Right cardiac atrium (tissue), 5 donors: ENCODE data around the gene TNS3. TPM values are rescaled to one million over a fixed set of nuclear protein-coding genes. Genes with fewer than 3 reads are reported as not detected.

Source experiments
- ATAC-seq, 2 donors: fragments of 200-7000 bp; cut with Tn5 transposase; one replicate each; pipeline versions ENCODE4 v1.8.0 to v1.9.1; 2020; ENCODE audit warnings: moderate library complexity in 2 of 2, mild to moderate bottlenecking in 1 of 2
- DNase-seq, 3 donors: peaks; one replicate each; pipeline ENCODE4 v3.0.0-alpha.2; 2020
- H3K27ac ChIP-seq: one replicate; pipeline ENCODE4 v1.5.1; 2013; ENCODE audit warnings: mild to moderate bottlenecking, low read length, control low read depth, moderate library complexity
- H3K27me3 ChIP-seq: one replicate; pipeline ENCODE4 v1.6.1; 2013; ENCODE audit not compliant: control insufficient read depth, insufficient read depth
- H3K4me1 ChIP-seq: one replicate; pipeline ENCODE4 v1.6.1; 2013; ENCODE audit warnings: low read length; ENCODE audit not compliant: control insufficient read depth, insufficient read depth
- H3K4me3 ChIP-seq: one replicate; pipeline ENCODE4 v1.5.1; 2013; ENCODE audit warnings: low read length, control low read depth
- H3K9me3 ChIP-seq: one replicate; pipeline ENCODE4 v1.6.1; 2013; ENCODE audit warnings: low read length; ENCODE audit not compliant: control insufficient read depth
- WGBS: extraction: QIAGEN DNeasy Blood & Tissue Kit; methylation state at CpG from one replicate; pipeline ENCODE4 v1.1.7; 2013; 5-methylcytosine and 5-hydroxymethylcytosine counted together
- intact Hi-C, 4 donors: fragments of 100-400 bp; cut with DNase I; formaldehyde crosslinking; loops; one replicate each; pipeline versions ENCODE4 v1.11.0 to v1.14.0; 2022 to 2023
- polyA plus RNA-seq: library from polyadenylated mRNA; stranded (reverse); fragments of 200-250 nt; gene quantifications from one replicate; pipeline ENCODE4 v1.2.3, GENCODE V29; 2013
- total RNA-seq, 4 donors: library from RNA; stranded (reverse); fragmentation: NEBNext Ultra II Directional; extraction: Animal tissue kit (Norgen Biotek cat#: 25700); gene quantifications; one replicate each; pipeline ENCODE4 v1.2.1, GENCODE V29; 2021
- donor health status: healthy with polysubstance abuse.
- donor health status: DM: no; HTN: yes; CAD: no.
- donor health status: DM: no; HTN: no; CAD: no.
- donor health status: DM: no; HTN: yes; CAD: no; lungs with severe emphysema.
- donor health status: DM: yes; HTN: yes; CAD: no.

The TNS3 gene
- total and polyA plus RNA-seq, 5 donors: 19.7 to 48.3 (median 40.4) TPM

DNA sequence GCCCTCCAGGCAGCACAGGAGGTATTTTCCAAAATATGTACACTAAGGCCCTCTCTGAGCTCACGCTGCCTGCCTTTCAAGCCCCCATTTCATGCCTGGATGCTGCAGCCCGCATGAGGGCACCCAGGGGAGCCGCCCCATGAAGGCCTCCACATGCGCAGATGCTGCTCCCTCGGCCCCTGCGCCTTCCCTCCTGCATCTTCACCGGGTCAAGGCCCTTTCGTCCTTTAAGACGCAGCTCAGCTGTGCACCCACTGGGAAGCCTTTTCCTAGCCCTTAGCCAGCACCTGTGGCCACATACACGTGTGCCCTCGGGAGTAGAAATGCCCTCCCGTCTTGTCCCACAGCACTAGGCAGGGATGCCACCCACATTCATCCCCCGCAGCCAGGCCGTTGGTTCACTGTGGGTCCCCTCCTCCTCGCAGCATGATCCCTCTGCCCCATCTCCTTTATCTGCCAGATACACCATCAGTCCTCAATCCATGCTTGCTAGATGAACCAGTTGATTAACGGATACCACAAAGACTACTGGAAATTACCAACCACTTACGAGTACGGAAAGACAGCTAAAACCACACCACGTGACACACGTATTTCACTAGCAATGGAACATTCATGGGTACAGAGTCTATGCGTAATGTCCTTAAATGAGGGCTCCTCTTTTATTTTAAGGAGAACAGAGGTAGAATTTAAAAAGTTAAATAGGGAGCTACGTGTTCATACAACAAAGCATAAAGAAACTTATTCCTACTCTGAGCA lies 278.0 kb downstream of the TNS3 start:
- Histone ChIP-seq H3K4me3 (no peak overlapping the region), H3K9me3 (no peaks in the 10 kb centered on the region), H3K27me3 (no peaks in the 10 kb centered on the region), H3K27ac (no peak overlapping the region), H3K4me1 (peaks cover 2% of the 10 kb centered on the region)
- ATAC-seq (no peak), DNase-seq (no peak)
- intact Hi-C loops: no loop called here
- 84% methylated on average over 22 of the region's 22 CpGs for WGBS

DNA sequence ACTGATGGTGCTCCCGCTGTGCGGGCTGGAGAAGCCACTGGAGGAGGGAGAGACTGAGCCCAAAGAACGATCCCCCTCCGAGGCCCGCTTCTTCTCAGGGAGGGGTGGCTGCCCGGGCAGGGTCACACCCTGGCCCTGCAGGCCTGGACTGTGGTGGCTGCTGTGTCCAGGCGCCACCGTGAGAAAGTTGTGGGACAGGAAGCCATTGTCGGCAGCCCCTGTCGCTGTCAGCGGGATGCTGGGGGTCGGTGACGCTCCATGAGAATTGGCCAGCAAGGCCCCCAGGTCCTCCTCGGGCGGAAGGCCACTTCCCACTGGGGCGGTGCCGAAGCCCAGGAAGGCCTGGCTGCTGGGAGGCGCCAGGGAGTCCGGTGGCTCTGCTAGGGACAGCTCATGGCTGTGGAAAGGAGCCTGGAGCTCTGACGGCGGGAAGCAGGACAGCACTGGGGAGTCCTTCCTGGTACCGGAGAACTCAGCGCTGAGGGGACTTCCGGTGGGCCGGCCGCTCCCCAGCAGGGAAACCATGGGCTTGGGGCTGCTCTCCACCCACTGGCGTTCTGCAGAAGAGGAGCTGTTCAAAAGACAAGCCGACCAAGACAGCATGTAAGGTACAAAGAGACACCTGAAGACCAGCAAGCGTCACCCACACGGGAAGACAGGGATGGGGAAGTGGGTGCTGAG lies 278.8 kb downstream of the TNS3 start:
- intact Hi-C loops: no loop called here
- Histone ChIP-seq H3K27me3 (no peaks in the 10 kb centered on the region), H3K4me1 (peaks cover 2% of the 10 kb centered on the region), H3K4me3 (no peak overlapping the region), H3K27ac (no peak overlapping the region), H3K9me3 (no peaks in the 10 kb centered on the region)
- DNase-seq (no peak), ATAC-seq (peak in 1 of 2 donors; percentile 17)
- 86% methylated on average over 30 of the region's 30 CpGs for WGBS

DNA sequence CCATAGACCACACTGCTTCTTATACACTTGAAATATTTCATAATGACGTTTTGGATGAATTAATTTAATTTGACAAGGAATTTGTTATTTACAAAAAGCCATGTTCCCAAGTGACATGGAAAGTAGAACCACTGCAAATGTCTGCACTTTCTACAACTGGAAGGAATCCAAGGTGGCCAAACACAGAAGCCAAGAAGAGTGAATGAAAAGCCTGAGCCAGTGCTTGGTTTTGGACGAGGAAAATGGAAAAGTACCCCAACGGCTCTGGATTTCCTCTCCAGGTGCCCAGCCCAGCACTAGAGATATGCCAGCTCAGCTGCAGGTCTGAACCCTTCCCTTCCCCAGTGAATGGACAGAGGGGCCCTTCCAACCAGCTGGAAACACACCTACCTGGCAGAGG lies 279.4 kb downstream of the TNS3 start:
- no peaks in the 10 kb centered on the region for H3K9me3 ChIP-seq
- WGBS: 31% methylated on average over 3 of the region's 3 CpGs
- H3K4me1 ChIP-seq: peaks cover 2% of the 10 kb centered on the region
- H3K4me3 ChIP-seq: no peak overlapping the region
- DNase-seq (no peak), ATAC-seq (peak in 1 of 2 donors; percentile 3)
- H3K27ac ChIP-seq: peak overlapping the region; percentile 21
- H3K27me3 ChIP-seq: no peaks in the 10 kb centered on the region
- intact Hi-C loops: no loop called here

DNA sequence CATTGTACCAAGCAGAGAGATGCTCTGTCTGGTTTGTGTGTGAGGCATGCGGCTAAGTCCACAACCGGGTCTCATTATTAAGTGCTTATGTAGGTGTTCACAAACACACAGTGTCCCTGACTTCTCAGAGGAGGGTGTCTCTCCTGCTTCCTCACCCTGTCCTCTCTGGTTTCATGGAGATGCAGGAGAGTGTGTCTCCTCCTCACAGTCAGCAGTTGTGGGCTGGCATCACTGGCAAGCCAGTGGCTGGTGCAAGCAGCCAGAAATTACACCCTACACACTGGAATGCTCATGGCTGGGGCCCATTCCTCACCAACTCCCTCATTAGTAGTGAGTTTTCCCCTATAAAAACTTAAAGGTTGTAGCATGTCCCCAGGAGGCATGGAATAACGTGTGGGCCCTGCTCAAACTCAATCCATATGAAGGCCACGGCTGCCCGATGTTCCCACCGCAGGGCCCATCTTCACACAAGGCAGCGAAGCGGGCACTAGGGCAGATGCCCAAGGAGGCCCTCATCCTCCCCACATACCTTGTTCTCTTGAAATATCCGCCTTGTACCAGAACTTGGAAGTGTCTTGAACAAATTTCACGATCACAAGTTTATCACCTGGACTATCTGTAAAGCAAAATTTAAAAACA lies 280.1 kb downstream of the TNS3 start:
- 92% methylated on average over 10 of the region's 10 CpGs for whole genome bisulfite sequencing
- H3K9me3 ChIP-seq: no peaks in the 10 kb centered on the region
- no peak overlapping the region for H3K4me3 ChIP-seq
- H3K27ac ChIP-seq: peak overlapping the region; percentile 40
- DNase-seq: no peak
- peaks cover 2% of the 10 kb centered on the region for H3K4me1 ChIP-seq
- H3K27me3 ChIP-seq: no peaks in the 10 kb centered on the region
- no peak for ATAC-seq
- intact Hi-C loops: loop anchor here in 1 of 4 donors (2.0 kb wide), 1 partner anchor 29 kb away; no protein-coding TSS in a partner anchor

DNA sequence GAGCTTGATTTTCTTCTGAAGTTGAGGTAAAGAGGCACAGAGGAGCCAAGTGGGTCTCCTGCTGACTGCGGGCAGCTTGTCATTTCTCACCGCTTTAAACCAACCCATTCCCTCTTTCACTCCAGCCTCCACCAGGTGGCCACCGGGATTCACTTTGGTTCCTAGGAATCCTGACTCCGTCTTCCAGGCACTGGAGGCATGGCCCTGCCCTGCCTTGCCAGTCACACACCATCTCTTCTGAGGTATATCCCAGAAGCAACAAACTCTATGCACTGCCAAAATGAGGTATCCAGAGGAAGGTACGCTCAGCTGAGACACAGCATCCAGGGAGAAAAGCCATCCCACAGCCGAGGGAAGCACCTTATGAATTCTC lies 280.8 kb downstream of the TNS3 start:
- intact Hi-C loops: loop anchor here in 1 of 4 donors (2.0 kb wide), 1 partner anchor 28 kb away; no protein-coding TSS in a partner anchor
- Histone ChIP-seq H3K27ac (peak overlapping the region; percentile 14), H3K4me1 (peaks cover 2% of the 10 kb centered on the region), H3K4me3 (no peak overlapping the region), H3K9me3 (no peaks in the 10 kb centered on the region), H3K27me3 (no peaks in the 10 kb centered on the region)
- no peak for ATAC-seq
- DNase-seq: no peak
- 83% methylated on average over 6 of the region's 6 CpGs for WGBS

DNA sequence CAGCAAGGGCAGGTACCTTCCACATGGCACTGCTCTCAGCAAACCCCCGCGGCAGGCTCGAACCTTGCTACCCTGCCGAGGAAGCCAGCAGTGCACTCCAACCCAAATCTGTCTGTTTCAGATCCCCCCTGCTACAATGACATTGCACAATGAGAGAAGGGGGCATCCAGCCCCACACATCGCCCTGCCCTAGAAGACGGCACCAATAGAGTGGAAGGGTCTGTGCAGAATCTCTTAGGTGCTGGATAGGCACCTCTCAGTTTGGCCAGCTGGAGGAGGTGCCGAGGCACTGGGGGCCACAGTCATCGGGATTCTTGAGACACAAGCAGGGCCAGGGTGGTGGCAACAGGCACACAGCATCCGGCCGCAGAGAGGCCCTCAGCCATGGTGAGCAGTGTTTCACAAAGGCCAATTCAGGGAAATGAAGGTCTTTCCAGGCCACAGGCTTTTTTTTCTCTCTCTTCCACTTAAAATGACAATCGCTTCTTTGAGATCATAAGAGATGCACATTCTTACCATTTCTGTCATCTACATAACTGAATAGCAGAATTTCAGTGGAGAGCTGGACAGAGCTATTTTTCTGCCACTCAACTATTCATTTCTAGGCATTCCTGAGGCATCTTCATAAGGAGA lies 281.3 kb downstream of the TNS3 start:
- H3K4me1 ChIP-seq: peaks cover 2% of the 10 kb centered on the region
- ATAC-seq (no peak), DNase-seq (no peak)
- 85% methylated on average over 11 of the region's 11 CpGs for WGBS
- intact Hi-C loops: loop anchor here in 1 of 4 donors (2.0 kb wide), 1 partner anchor 28 kb away; no protein-coding TSS in a partner anchor
- H3K27ac ChIP-seq: no peak overlapping the region
- no peaks in the 10 kb centered on the region for H3K9me3 ChIP-seq
- no peaks in the 10 kb centered on the region for H3K27me3 ChIP-seq
- no peak overlapping the region for H3K4me3 ChIP-seq

DNA sequence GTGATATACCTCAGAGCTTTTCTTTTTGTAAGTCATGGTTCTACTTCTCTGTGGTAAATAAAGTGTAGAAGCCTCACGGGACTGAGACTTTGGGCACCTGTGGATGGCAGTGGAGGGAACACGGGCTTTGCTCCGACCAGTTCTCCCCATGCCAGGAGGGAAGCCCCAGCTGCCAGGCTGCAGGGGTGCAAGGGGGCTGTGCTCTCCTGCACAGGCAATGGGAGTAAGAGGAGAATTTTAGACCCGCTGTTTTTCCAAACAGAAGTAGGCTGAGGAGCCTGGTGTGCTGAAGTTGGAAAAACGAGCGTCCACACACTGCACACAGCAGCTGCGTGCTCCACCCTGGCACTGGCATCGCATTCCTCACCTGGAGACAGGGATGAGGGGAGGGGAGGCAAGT lies 282.4 kb downstream of the TNS3 start:
- peaks cover 6% of the 10 kb centered on the region for H3K4me1 ChIP-seq
- intact Hi-C loops: no loop called here
- 81% methylated on average over 8 of the region's 8 CpGs for WGBS
- DNase-seq: no peak
- no peak for ATAC-seq
- H3K4me3 ChIP-seq: no peak overlapping the region
- no peaks in the 10 kb centered on the region for H3K9me3 ChIP-seq
- H3K27ac ChIP-seq: no peak overlapping the region
- no peaks in the 10 kb centered on the region for H3K27me3 ChIP-seq

DNA sequence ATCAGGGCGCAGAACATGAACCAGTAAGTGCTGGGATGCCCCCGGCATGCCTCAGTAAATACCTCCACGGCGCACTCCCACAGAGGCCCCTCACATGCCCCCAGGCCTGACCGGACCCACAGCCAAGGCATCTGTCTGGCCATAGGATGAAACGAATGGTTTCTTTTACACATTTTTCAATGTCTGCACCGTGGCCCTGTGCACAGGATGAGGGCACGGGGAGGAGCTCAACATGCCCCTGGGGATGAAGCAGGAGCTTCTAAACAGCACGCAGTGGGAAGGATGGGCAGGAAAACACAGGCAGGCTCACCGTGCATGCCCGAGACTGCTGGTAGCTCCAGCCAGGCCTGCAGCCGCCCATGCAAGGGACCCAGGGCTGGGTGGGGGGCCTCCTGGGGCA lies 283.3 kb downstream of the TNS3 start:
- WGBS: 83% methylated on average over 12 of the region's 12 CpGs
- ATAC-seq: no peak
- intact Hi-C loops: no loop called here

DNA sequence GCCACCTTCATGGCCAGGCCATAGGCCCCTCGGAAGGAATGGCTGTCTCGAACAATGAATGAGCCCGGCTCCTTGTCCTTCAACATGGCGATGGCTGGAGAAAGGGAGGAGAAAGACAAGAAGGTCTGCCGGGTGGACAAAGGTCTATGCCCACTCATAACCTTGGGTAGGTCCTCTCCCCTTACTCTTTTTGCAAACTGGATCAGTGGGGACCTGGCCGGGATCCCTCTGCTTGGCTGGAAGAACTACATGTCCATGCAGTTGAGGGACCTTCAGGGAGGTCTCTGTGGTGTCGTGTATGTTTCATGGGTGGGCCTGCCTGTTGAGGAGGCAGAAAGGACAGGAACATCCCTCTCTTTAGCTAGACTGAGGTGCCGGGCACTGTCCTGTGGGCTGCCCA lies 284.8 kb downstream of the TNS3 start:
- no peaks in the 10 kb centered on the region for H3K9me3 ChIP-seq
- H3K27me3 ChIP-seq: no peaks in the 10 kb centered on the region
- WGBS: 96% methylated on average over 8 of the region's 8 CpGs
- ATAC-seq (no peak), DNase-seq (no peak)
- H3K4me3 ChIP-seq: no peak overlapping the region
- intact Hi-C loops: no loop called here
- no peak overlapping the region for H3K27ac ChIP-seq
- H3K4me1 ChIP-seq: peaks cover 11% of the 10 kb centered on the region

More for the DNA sequence above, 283.3 kb downstream of the TNS3 start:
- no peak overlapping the region for H3K4me3 ChIP-seq
- H3K4me1 ChIP-seq: peaks cover 13% of the 10 kb centered on the region
- DNase-seq: no peak
- no peaks in the 10 kb centered on the region for H3K27me3 ChIP-seq
- no peaks in the 10 kb centered on the region for H3K9me3 ChIP-seq
- no peak overlapping the region for H3K27ac ChIP-seq

DNA sequence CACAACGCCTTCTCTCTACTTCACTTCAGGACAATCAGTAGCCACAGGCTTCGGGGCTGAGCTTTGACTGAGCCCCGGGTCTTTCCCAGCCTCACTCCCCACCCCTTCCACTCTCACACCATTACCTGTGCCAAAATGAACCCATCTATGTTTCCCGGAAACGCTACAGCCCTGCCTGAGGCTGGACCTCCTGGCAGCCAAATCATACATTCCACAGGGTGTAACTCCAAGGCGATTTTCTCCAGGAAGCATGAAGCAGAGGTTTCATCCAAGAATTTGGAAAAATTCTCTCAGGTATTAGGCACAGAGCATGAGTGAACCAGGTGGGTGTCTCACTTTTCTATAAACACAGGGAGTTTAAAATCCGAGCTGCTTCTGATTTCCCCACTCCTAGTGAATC lies 286.3 kb downstream of the TNS3 start:
- intact Hi-C loops: no loop called here
- H3K27ac ChIP-seq: no peak overlapping the region
- no peaks in the 10 kb centered on the region for H3K27me3 ChIP-seq
- no peaks in the 10 kb centered on the region for H3K9me3 ChIP-seq
- H3K4me1 ChIP-seq: peaks cover 13% of the 10 kb centered on the region
- H3K4me3 ChIP-seq: no peak overlapping the region
- WGBS: 70% methylated on average over 7 of the region's 7 CpGs
- no peak for DNase-seq
- ATAC-seq: no peak
